Liver (tissue), 3 donors: ENCODE data around the gene CHRNB1.

Experiments
- GABPA ChIP-seq, 2 donors: IDR thresholded peaks in 1 of 2; conservative IDR thresholded peaks in 1 of 2; 2 replicates each; pipeline ENCODE4 v1.6.1; 2016; ENCODE audit warnings: antibody characterized with exemption in 2 of 2, mild to moderate bottlenecking in 1 of 2, moderate library complexity in 1 of 2
- SP1 ChIP-seq: IDR thresholded peaks from 2 replicates; pipeline ENCODE4 v1.6.1; 2018; ENCODE audit warnings: antibody characterized with exemption, mild to moderate bottlenecking
- TAF1 ChIP-seq: conservative IDR thresholded peaks from 2 replicates; pipeline ENCODE4 v1.6.1; 2016; ENCODE audit warnings: antibody characterized with exemption, mild to moderate bottlenecking
- TF ChIP-seq, protein P1 (sequence below): IDR thresholded peaks from 2 replicates; pipeline ENCODE4 v1.6.1; 2016; ENCODE audit warnings: antibody characterized with exemption
- TF ChIP-seq, protein P2 (sequence below): fragments of 150-350 bp; IDR thresholded peaks from 2 replicates; pipeline ENCODE4 v1.5.1; 2017; ENCODE audit warnings: improper control_type of control experiment, low read depth, low read length; ENCODE audit not compliant: missing input control
- TF ChIP-seq, protein P3 (sequence below): IDR thresholded peaks from 2 replicates; pipeline ENCODE4 v1.6.1; 2016; ENCODE audit warnings: antibody characterized with exemption
- TF ChIP-seq, protein P4 (sequence below): IDR thresholded peaks from 2 replicates; pipeline ENCODE4 v1.6.1; 2016; ENCODE audit warnings: antibody characterized with exemption
- donor health status: healthy.
- donor health status: healthy.

DNA sequence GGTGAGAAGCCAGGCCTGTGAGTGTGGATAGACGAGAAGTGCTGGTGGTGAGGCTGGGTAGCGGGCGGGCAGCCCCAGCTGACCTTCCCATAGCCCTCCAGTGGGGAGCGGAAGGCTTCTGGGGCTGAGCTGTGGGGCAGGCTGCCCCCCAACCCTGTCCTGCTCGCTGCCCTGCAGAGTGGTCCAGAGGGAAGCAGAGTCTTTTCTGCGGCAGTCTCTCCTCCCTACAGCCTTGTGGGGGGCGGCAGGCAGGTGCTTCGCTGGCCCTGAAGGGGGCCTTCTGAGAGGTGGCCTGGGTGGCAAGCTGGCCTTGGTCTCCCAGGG is 33.5 kb upstream of the CHRNB1 start:
- TF ChIP-seq, protein P1, sequence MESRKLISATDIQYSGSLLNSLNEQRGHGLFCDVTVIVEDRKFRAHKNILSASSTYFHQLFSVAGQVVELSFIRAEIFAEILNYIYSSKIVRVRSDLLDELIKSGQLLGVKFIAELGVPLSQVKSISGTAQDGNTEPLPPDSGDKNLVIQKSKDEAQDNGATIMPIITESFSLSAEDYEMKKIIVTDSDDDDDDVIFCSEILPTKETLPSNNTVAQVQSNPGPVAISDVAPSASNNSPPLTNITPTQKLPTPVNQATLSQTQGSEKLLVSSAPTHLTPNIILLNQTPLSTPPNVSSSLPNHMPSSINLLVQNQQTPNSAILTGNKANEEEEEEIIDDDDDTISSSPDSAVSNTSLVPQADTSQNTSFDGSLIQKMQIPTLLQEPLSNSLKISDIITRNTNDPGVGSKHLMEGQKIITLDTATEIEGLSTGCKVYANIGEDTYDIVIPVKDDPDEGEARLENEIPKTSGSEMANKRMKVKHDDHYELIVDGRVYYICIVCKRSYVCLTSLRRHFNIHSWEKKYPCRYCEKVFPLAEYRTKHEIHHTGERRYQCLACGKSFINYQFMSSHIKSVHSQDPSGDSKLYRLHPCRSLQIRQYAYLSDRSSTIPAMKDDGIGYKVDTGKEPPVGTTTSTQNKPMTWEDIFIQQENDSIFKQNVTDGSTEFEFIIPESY = no peak
- TF ChIP-seq, protein P2, sequence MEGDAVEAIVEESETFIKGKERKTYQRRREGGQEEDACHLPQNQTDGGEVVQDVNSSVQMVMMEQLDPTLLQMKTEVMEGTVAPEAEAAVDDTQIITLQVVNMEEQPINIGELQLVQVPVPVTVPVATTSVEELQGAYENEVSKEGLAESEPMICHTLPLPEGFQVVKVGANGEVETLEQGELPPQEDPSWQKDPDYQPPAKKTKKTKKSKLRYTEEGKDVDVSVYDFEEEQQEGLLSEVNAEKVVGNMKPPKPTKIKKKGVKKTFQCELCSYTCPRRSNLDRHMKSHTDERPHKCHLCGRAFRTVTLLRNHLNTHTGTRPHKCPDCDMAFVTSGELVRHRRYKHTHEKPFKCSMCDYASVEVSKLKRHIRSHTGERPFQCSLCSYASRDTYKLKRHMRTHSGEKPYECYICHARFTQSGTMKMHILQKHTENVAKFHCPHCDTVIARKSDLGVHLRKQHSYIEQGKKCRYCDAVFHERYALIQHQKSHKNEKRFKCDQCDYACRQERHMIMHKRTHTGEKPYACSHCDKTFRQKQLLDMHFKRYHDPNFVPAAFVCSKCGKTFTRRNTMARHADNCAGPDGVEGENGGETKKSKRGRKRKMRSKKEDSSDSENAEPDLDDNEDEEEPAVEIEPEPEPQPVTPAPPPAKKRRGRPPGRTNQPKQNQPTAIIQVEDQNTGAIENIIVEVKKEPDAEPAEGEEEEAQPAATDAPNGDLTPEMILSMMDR = no peak
- TF ChIP-seq TAF1 (no peak), SP1 (no peak), GABPA (IDR thresholded peaks at IDR 0.05 in 1 of 2, conservative IDR thresholded peaks at IDR 0.05 in 1 of 2) (no peak)
- TF ChIP-seq, protein P3, sequence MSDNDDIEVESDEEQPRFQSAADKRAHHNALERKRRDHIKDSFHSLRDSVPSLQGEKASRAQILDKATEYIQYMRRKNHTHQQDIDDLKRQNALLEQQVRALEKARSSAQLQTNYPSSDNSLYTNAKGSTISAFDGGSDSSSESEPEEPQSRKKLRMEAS = no peak
- TF ChIP-seq, protein P4, sequence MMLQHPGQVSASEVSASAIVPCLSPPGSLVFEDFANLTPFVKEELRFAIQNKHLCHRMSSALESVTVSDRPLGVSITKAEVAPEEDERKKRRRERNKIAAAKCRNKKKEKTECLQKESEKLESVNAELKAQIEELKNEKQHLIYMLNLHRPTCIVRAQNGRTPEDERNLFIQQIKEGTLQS = no peak
